K562 (cell line): ENCODE results near the gene C4orf46.

Experiments
- CCNT2 ChIP-seq: IDR thresholded peaks from 2 replicates; pipeline ENCODE4 v1.6.1; 2011; ENCODE audit warnings: borderline replicate concordance, low read depth, mild to moderate bottlenecking, moderate library complexity, mixed read lengths, low read length; ENCODE audit not compliant: insufficient read length; ENCODE audit errors: extremely low read depth
- NFYB ChIP-seq: IDR thresholded peaks from 2 replicates; pipeline ENCODE4 v1.6.1; 2011; ENCODE audit warnings: mild to moderate bottlenecking, moderate library complexity; ENCODE audit not compliant: insufficient read length; ENCODE audit errors: extremely low read depth
- RBBP5 ChIP-seq: fragments of 200-600 bp; sonication (generic); IDR thresholded peaks from 2 replicates; pipeline ENCODE4 v1.6.1; 2012; ENCODE audit warnings: borderline replicate concordance, mild to moderate bottlenecking, low read length, control low read depth, inconsistent platforms; ENCODE audit not compliant: insufficient read depth, poor library complexity, severe bottlenecking
- TGIF2 ChIP-seq: sonication (generic); formaldehyde crosslinking; IDR thresholded peaks from 2 replicates; pipeline ENCODE4 v1.8.1; 2022; ENCODE audit warnings: mild to moderate bottlenecking, missing genetic modification reagents, moderate library complexity
- ZNF3 ChIP-seq: fragments of 250-450 bp; sonication (Bioruptor Pico); IDR thresholded peaks from 2 replicates; pipeline ENCODE4 v1.5.0; 2021; ENCODE audit warnings: mild to moderate bottlenecking, moderate library complexity

DNA sequence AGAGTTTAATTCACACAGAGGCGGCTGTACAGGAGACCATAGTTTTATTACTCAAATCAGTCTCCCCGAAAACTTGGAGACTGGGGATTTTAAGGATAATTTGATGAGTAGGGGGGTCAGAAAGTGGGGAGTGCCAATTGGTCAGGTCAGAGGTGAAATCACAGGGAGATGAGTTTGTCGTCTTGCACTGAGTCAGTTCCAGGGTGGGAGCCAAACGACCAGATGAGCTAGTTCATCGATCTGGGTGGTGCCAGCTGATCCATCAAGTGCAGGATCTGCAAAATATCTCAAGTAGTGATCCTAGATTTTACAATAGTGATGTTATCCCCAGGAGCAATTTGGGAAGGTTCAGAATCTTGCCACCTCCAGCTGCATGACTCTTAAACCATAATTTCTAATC, 4.4 kb upstream of the C4orf46 start:
- TF ChIP-seq RBBP5 (no peak), TGIF2 (CRISPR knock-in tag) (no peak), CCNT2 (no peak), NFYB (no peak), ZNF3 (CRISPR knock-in tag) (no peak)
